Activated naive CD4-positive, alpha-beta T cell treated with anti-CD3 and anti-CD28 coated beads for 36 hours (primary cell): ENCODE data around the gene SIGLEC10. TPM values are rescaled to one million over a fixed set of nuclear protein-coding genes. Genes with fewer than 3 reads are reported as not detected.
A peak's percentile ranks its signal among the peaks of the same experiment; 100 is the strongest.
"Not testable (repeated sequence)": the region's sequence is repeated elsewhere in the genome, so short reads cannot be mapped to it uniquely, and the experiment has no call there.

ENCODE experiments used
- CTCF ChIA-PET: fragments of 350-600 bp; sonication (Branson Sonifier 250); formaldehyde crosslinking; loops from one replicate; lab custom pipeline; 2021; ENCODE audit warnings: antibody characterized with exemption; lab: Charles Lee
- DNase-seq: peaks from one replicate; pipeline ENCODE4 v3.0.0-alpha.2; 2020
- H3K27ac Mint-ChIP-seq: one replicate; pipeline ENCODE4 v1.8.0; 2021; ENCODE audit warnings: mild to moderate bottlenecking, mixed read lengths
- H3K27me3 Mint-ChIP-seq: one replicate; pipeline ENCODE4 v1.8.0; 2021; ENCODE audit warnings: low read depth, mixed read lengths
- H3K36me3 Mint-ChIP-seq: one replicate; pipeline ENCODE4 v1.8.0; 2021; ENCODE audit warnings: low read depth, mixed read lengths
- H3K4me1 Mint-ChIP-seq: one replicate; pipeline ENCODE4 v1.8.0; 2021; ENCODE audit warnings: low read depth, mixed read lengths
- H3K4me3 Mint-ChIP-seq: one replicate; pipeline ENCODE4 v1.8.0; 2021; ENCODE audit warnings: mild to moderate bottlenecking, moderate library complexity, mixed read lengths
- H3K9me3 Mint-ChIP-seq: one replicate; pipeline ENCODE4 v1.8.0; 2021; ENCODE audit warnings: mixed read lengths
- intact Hi-C: fragments of 100-400 bp; cut with micrococcal nuclease; formaldehyde crosslinking; loops from one replicate; pipeline ENCODE4 v1.15.1; 2023
- total RNA-seq, 2 experiments: library from RNA; stranded (reverse); gene quantifications; one replicate each; pipeline ENCODE4 v1.2.3, GENCODE V29; 2021

The SIGLEC10 gene
- total RNA-seq, 2 experiments from 2014 or later, result not detected

- Mint-ChIP-seq H3K4me1 (peaks cover under 1% of the 10 kb centered on the region), H3K4me3 (no peak overlapping the region), H3K27me3 (peaks cover 4% of the 10 kb centered on the region), H3K36me3 (no peaks in the 10 kb centered on the region), H3K9me3 (no peaks in the 10 kb centered on the region), H3K27ac (no peak overlapping the region)
- intact Hi-C loops, result no loop called here
- CTCF ChIA-PET, result interaction anchor here (0.6 to 0.9 kb wide), 2 partner anchors 12 to 843 kb away, joined by 3 to 6 read pairs; no protein-coding TSS in a partner anchor
- DNase-seq, result no peak
Observed at GRCh38 chr19:51433043-51433442, 15.6 kb upstream of the SIGLEC10 start.

GRCh38 chr19:51431124-51431523, 13.7 kb upstream of the SIGLEC10 start:
- DNase-seq, result no peak
- Mint-ChIP-seq H3K4me3 (no peak overlapping the region), H3K27ac (no peak overlapping the region), H3K9me3 (no peaks in the 10 kb centered on the region), H3K4me1 (no peaks in the 10 kb centered on the region), H3K36me3 (no peaks in the 10 kb centered on the region), H3K27me3 (no peaks in the 10 kb centered on the region)
- intact Hi-C loops, result no loop called here
- CTCF ChIA-PET, result no interaction called here

- H3K27me3 Mint-ChIP-seq, result no peaks in the 10 kb centered on the region
- no peaks in the 10 kb centered on the region for H3K9me3 Mint-ChIP-seq
- H3K4me3 Mint-ChIP-seq, result no peak overlapping the region
- H3K27ac Mint-ChIP-seq, result no peak overlapping the region
- no peaks in the 10 kb centered on the region for H3K36me3 Mint-ChIP-seq
- no peaks in the 10 kb centered on the region for H3K4me1 Mint-ChIP-seq
- intact Hi-C loops, result no loop called here
- CTCF ChIA-PET, result no interaction called here
- no peak for DNase-seq
Observed at GRCh38 chr19:51430221-51430620, 12.8 kb upstream of the SIGLEC10 start.

- Mint-ChIP-seq H3K9me3 (no peaks in the 10 kb centered on the region), H3K4me3 (no peak overlapping the region), H3K36me3 (no peaks in the 10 kb centered on the region), H3K4me1 (no peaks in the 10 kb centered on the region), H3K27ac (no peak overlapping the region), H3K27me3 (no peaks in the 10 kb centered on the region)
- DNase-seq, result no peak
- intact Hi-C loops, result no loop called here
- CTCF ChIA-PET, result no interaction called here
Observed at GRCh38 chr19:51427201-51427600, 9.8 kb upstream of the SIGLEC10 start.

DNA sequence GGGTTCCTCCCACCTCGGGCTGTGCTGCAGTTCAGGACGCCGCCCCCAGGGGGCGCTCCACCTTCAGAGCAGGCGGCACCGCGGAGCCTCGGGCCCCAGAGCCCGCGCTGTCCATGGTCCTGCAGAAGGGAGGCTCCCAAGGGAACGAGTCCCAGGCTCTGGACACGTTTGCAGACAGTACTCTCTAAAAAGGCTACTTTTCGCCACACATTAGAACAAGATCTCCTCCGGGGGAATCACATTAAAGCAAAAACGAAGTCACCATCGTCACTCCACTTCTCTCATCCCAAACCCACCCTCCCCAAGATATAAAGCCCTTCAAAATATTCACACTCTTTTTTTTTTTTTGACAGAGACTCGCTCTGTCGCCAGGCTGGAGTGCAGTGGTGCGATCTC, 4.6 kb upstream of the SIGLEC10 start:
- intact Hi-C loops, result loop anchor here (1.0 to 5.0 kb wide), 4 partner anchors 19 to 235 kb away; no protein-coding TSS in a partner anchor
- H3K4me3 Mint-ChIP-seq, result no peak overlapping the region
- H3K36me3 Mint-ChIP-seq, result no peaks in the 10 kb centered on the region
- no peaks in the 10 kb centered on the region for H3K9me3 Mint-ChIP-seq
- peaks cover 24% of the 10 kb centered on the region for H3K27me3 Mint-ChIP-seq
- peaks cover 8% of the 10 kb centered on the region for H3K4me1 Mint-ChIP-seq
- no peak overlapping the region for H3K27ac Mint-ChIP-seq
- CTCF ChIA-PET, result interaction anchor here (0.6 to 2.3 kb wide), 18 partner anchors 12 to 235 kb away, joined by 3 to 14 read pairs (median 5); no protein-coding TSS in a partner anchor
- DNase-seq, result peak; percentile 91

- Mint-ChIP-seq H3K4me1 (peaks cover 11% of the 10 kb centered on the region), H3K36me3 (no peaks in the 10 kb centered on the region), H3K4me3 (no peak overlapping the region), H3K27ac (no peak overlapping the region), H3K27me3 (peaks cover 27% of the 10 kb centered on the region), H3K9me3 (no peaks in the 10 kb centered on the region)
- DNase-seq, result no peak
- intact Hi-C loops, result loop anchor here (1.0 to 5.0 kb wide), 4 partner anchors 20 to 236 kb away; no protein-coding TSS in a partner anchor
- CTCF ChIA-PET, result interaction anchor here (0.6 to 2.3 kb wide), 18 partner anchors 12 to 236 kb away, joined by 3 to 14 read pairs (median 5); no protein-coding TSS in a partner anchor
Observed at GRCh38 chr19:51421229-51422052, 4.0 kb upstream of the SIGLEC10 start.

- not testable (repeated sequence) for H3K36me3 Mint-ChIP-seq
- intact Hi-C loops, result loop anchor here (5.0 kb wide), 1 partner anchor 52 kb away; no protein-coding TSS in a partner anchor
Observed at GRCh38 chr19:51420511-51420910, 3.1 kb upstream of the SIGLEC10 start.

DNA sequence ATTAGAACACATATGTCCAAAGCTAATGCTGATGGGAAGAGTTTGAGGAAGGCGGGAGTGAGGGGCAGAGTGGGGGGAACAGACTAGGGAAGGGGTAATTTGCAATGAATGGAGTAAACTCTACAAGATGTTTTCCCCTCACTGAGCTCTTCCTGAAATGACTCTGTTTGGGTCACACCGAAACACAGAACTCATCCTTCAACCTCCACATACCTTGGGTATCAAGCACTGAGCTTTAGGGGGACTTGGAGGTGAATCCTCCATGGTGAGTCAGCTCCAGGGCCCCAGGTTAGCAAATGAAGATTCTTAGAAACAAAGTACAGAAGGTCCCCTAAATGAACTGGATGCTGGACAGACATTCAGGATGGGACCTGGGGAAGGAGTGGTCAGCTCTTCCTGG, 1.3 kb upstream of the SIGLEC10 start:
- H3K4me1 Mint-ChIP-seq, result peaks cover 11% of the 10 kb centered on the region
- no peak overlapping the region for H3K27ac Mint-ChIP-seq
- intact Hi-C loops, result no loop called here
- no peaks in the 10 kb centered on the region for H3K9me3 Mint-ChIP-seq
- DNase-seq, result no peak
- no peak overlapping the region for H3K4me3 Mint-ChIP-seq
- peaks cover 27% of the 10 kb centered on the region for H3K27me3 Mint-ChIP-seq
- CTCF ChIA-PET, result interaction anchor here (0.6 to 1.8 kb wide), 4 partner anchors 19 to 96 kb away, joined by 3 to 5 read pairs (median 3); no protein-coding TSS in a partner anchor
- no peaks in the 10 kb centered on the region for H3K36me3 Mint-ChIP-seq

More at GRCh38 chr19:51420511-51420910, 3.1 kb upstream of the SIGLEC10 start:
- Mint-ChIP-seq H3K27me3 (peaks cover 27% of the 10 kb centered on the region), H3K4me1 (peaks cover 11% of the 10 kb centered on the region)
- not testable (repeated sequence) for H3K27ac Mint-ChIP-seq, H3K4me3 Mint-ChIP-seq, H3K9me3 Mint-ChIP-seq, DNase-seq
- CTCF ChIA-PET, result interaction anchor here (0.6 to 2.3 kb wide), 9 partner anchors 12 to 237 kb away, joined by 3 to 14 read pairs (median 4); no protein-coding TSS in a partner anchor

DNA sequence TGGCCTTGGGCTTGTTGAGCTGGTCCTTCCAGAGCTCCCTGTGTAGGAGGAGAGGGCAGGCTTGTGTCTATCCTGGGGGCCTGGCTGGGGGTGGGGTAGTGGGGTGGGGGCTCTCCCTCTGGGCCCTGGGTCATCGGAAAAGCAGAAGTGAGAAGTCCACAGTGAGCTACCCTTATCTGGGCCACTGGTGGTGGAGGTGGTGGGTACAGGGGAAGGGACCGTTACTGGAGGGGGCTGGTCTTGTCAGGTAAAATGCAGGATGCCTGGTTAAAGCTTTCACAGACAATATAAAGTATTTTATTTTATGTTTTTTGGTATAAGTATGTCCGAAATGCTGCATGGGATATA, 342 bp upstream of the SIGLEC10 start:
- Mint-ChIP-seq H3K36me3 (no peaks in the 10 kb centered on the region), H3K4me1 (peaks cover 11% of the 10 kb centered on the region), H3K4me3 (no peak overlapping the region), H3K27ac (no peak overlapping the region), H3K9me3 (no peaks in the 10 kb centered on the region), H3K27me3 (peaks cover 27% of the 10 kb centered on the region)
- intact Hi-C loops, result no loop called here
- DNase-seq, result no peak
- CTCF ChIA-PET, result interaction anchor here (0.5 to 1.8 kb wide), 2 partner anchors 22 to 240 kb away, joined by 3 to 5 read pairs; no protein-coding TSS in a partner anchor

GRCh38 chr19:51416422-51416821, 1.0 kb downstream of the SIGLEC10 start:
- H3K36me3 Mint-ChIP-seq, intact Hi-C loops, H3K9me3 Mint-ChIP-seq, H3K27ac Mint-ChIP-seq, H3K4me3 Mint-ChIP-seq, DNase-seq, H3K4me1 Mint-ChIP-seq: not testable (repeated sequence)
- CTCF ChIA-PET, result interaction anchor here (0.6 kb wide), 1 partner anchor 34 kb away, joined by 3 read pairs; no protein-coding TSS in a partner anchor
- peaks cover 23% of the 10 kb centered on the region for H3K27me3 Mint-ChIP-seq

DNA sequence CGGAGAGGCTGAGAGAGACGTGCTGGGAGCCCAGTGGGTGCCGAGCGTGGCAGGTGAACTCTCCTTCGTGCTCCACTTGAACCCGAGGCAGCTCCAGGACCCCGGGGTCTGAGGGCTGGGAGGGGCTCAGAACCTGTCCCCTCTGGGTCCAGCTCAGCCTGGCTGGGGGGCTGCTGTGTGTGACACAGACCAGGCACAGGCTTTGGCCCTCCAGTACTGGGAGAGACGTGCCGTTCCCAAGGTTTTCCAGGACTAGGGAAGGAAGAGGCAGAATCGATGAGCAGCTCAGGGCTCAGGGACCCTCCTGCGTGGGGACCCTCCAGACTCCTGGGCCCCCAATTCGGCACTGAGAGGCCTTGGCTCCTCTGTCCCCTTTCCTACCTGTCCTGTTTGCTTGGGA, 2.3 kb downstream of the SIGLEC10 start:
- intact Hi-C loops, result no loop called here
- CTCF ChIA-PET, result no interaction called here
- H3K27me3 Mint-ChIP-seq, result peaks cover 23% of the 10 kb centered on the region
- H3K4me3 Mint-ChIP-seq, result no peak overlapping the region
- H3K27ac Mint-ChIP-seq, result no peak overlapping the region
- DNase-seq, result no peak
- peaks cover 8% of the 10 kb centered on the region for H3K4me1 Mint-ChIP-seq
- H3K36me3 Mint-ChIP-seq, result no peaks in the 10 kb centered on the region
- H3K9me3 Mint-ChIP-seq, result no peaks in the 10 kb centered on the region

- Mint-ChIP-seq H3K27ac (no peak overlapping the region), H3K27me3 (peaks cover 12% of the 10 kb centered on the region), H3K9me3 (no peaks in the 10 kb centered on the region), H3K4me1 (no peaks in the 10 kb centered on the region), H3K4me3 (no peak overlapping the region), H3K36me3 (no peaks in the 10 kb centered on the region)
- intact Hi-C loops, result loop anchor here (5.0 kb wide), 1 partner anchor 174 kb away; no protein-coding TSS in a partner anchor
- CTCF ChIA-PET, result no interaction called here
- DNase-seq, result no peak
Observed at GRCh38 chr19:51410950-51411748, 6.3 kb downstream of the SIGLEC10 start.
